NT2/D1 (cell line): ENCODE data around the gene NTM.
"Not testable (repeated sequence)": the region's sequence is repeated elsewhere in the genome, so short reads cannot be mapped to it uniquely, and the experiment has no call there.

ENCODE experiments used
- DNase-seq: peaks from one replicate; pipeline ENCODE4 v3.0.0-alpha.2; 2011; ENCODE audit warnings: low read depth, low spot score
- H3K27me3 ChIP-seq: 2 replicates; pipeline ENCODE4 v1.6.0; 2011; ENCODE audit warnings: mild to moderate bottlenecking; ENCODE audit not compliant: insufficient read length, insufficient read depth
- H3K36me3 ChIP-seq: 2 replicates; pipeline ENCODE4 v1.6.1; 2011; ENCODE audit warnings: mild to moderate bottlenecking, low read length, mixed read lengths; ENCODE audit not compliant: insufficient read depth, insufficient read length
- H3K4me1 ChIP-seq: 2 replicates; pipeline ENCODE4 v1.5.1; 2011; ENCODE audit not compliant: insufficient read depth, insufficient read length
- H3K4me3 ChIP-seq: 2 replicates; pipeline ENCODE4 v1.5.1; 2011; ENCODE audit warnings: low read depth; ENCODE audit not compliant: insufficient read length
- H3K9ac ChIP-seq: 2 replicates; pipeline ENCODE4 v1.6.0; 2011; ENCODE audit warnings: low read depth; ENCODE audit not compliant: insufficient read length
- H3K9me3 ChIP-seq: 2 replicates; pipeline ENCODE4 v1.5.1; 2011; ENCODE audit warnings: mild to moderate bottlenecking, low read length; ENCODE audit not compliant: insufficient read depth
- SUZ12 ChIP-seq: IDR thresholded peaks from 2 replicates; pipeline ENCODE4 v1.6.1; 2011; ENCODE audit not compliant: insufficient read length, insufficient read depth; ENCODE audit errors: extremely low read depth
- YY1 ChIP-seq: IDR thresholded peaks from 2 replicates; pipeline ENCODE4 v1.6.1; 2011; ENCODE audit not compliant: insufficient read length, insufficient read depth
- ZNF274 ChIP-seq: IDR thresholded peaks from 2 replicates; pipeline ENCODE4 v1.6.1; 2011; ENCODE audit warnings: mild to moderate bottlenecking, low read depth, low read length

The NTM gene

GRCh38 chr11:132367293-132367692 lies 996.9 kb downstream of the NTM start:
- Histone ChIP-seq H3K27me3 (no peaks in the 10 kb centered on the region), H3K36me3 (no peaks in the 10 kb centered on the region), H3K9me3 (peaks cover 10% of the 10 kb centered on the region; the same call in 1 of the 2 replicates), H3K9ac (no peak overlapping the region), H3K4me3 (no peak overlapping the region), H3K4me1 (no peaks in the 10 kb centered on the region)
- TF ChIP-seq ZNF274 (no peak), YY1 (no peak), SUZ12 (no peak)
- DNase-seq: no peak

GRCh38 chr11:132370114-132370513 lies 999.7 kb downstream of the NTM start:
- DNase-seq, H3K4me3 ChIP-seq, H3K36me3 ChIP-seq, H3K4me1 ChIP-seq, H3K27me3 ChIP-seq, H3K9ac ChIP-seq, H3K9me3 ChIP-seq: not testable (repeated sequence)

- Histone ChIP-seq H3K36me3 (no peaks in the 10 kb centered on the region), H3K9ac (no peak overlapping the region), H3K9me3 (no peaks in the 10 kb centered on the region; the same call in 1 of the 2 replicates), H3K4me1 (no peaks in the 10 kb centered on the region), H3K27me3 (no peaks in the 10 kb centered on the region), H3K4me3 (no peak overlapping the region)
- no peak for DNase-seq
- no peak for TF ChIP-seq ZNF274
- no peak for TF ChIP-seq YY1
- no peak for TF ChIP-seq SUZ12
Measured at GRCh38 chr11:132373405-132374143, 1003.2 kb downstream of the NTM start.

DNA sequence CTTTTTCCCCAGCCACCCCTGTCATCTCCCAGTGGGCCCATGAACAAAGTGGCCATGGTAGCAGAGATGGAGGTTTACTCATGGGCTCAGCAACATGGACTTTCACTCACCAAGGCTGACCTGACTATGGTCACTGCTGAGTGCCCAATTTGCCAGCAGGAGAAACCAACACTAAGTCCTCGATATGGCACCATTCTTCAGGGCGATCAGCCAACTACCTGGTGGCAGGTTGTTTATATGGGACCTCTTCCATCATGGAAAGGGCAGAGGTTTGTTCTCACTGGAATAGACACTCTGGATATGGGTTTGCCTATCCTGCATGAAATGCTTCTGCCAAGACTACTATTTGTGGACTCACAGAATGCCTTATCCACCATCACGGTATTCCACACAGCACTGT lies 1009.1 kb downstream of the NTM start:
- H3K4me1 ChIP-seq: no peaks in the 10 kb centered on the region
- H3K27me3 ChIP-seq: no peaks in the 10 kb centered on the region
- H3K4me3 ChIP-seq: no peak overlapping the region
- no peak overlapping the region for H3K9ac ChIP-seq
- DNase-seq: no peak
- H3K36me3 ChIP-seq: no peaks in the 10 kb centered on the region
- no peaks in the 10 kb centered on the region; the same call in 1 of the 2 replicates for H3K9me3 ChIP-seq
- TF ChIP-seq SUZ12 (no peak), YY1 (no peak), ZNF274 (no peak)
